DOHH2 (cell line): ENCODE data around the gene DNAH10.

Experiments used
- H3F3A ChIP-seq: fragments of 200-600 bp; sonication (generic), shearing (Covaris generic); 2 replicates; pipeline ENCODE4 v1.6.0; 2016; ENCODE audit warnings: antibody characterized with exemption, mild to moderate bottlenecking; ENCODE audit not compliant: control insufficient read depth, insufficient read depth
- H3K27ac ChIP-seq: fragments of 200-600 bp; sonication (generic); 2 replicates; pipeline ENCODE4 v1.5.1; 2014; ENCODE audit warnings: low read depth, mild to moderate bottlenecking, low read length, moderate library complexity
- H3K27me3 ChIP-seq: fragments of 200-600 bp; sonication (generic); 2 replicates; pipeline ENCODE4 v1.6.1; 2014; ENCODE audit warnings: mild to moderate bottlenecking, low read length, mixed read lengths; ENCODE audit not compliant: control insufficient read depth
- H3K36me3 ChIP-seq: fragments of 200-600 bp; sonication (generic); 2 replicates; pipeline ENCODE4 v1.6.1; 2014; ENCODE audit warnings: mild to moderate bottlenecking, low read length, moderate library complexity, mixed read lengths; ENCODE audit not compliant: control insufficient read depth
- H3K4me1 ChIP-seq: fragments of 200-600 bp; sonication (generic); 2 replicates; pipeline ENCODE4 v1.6.1; 2014; ENCODE audit warnings: mild to moderate bottlenecking, low read length, mixed read lengths; ENCODE audit not compliant: control insufficient read depth
- H3K4me2 ChIP-seq: fragments of 200-600 bp; sonication (generic); 2 replicates; pipeline ENCODE4 v1.6.0; 2014; ENCODE audit warnings: mild to moderate bottlenecking, low read length, moderate library complexity
- H3K4me3 ChIP-seq: fragments of 200-600 bp; sonication (generic); 2 replicates; pipeline ENCODE4 v1.5.1; 2014; ENCODE audit warnings: mild to moderate bottlenecking, low read length, mixed read lengths
- H3K79me2 ChIP-seq: fragments of 200-600 bp; sonication (generic); 2 replicates; pipeline ENCODE4 v1.6.1; 2014; ENCODE audit warnings: mild to moderate bottlenecking, low read length, mixed read lengths; ENCODE audit not compliant: control insufficient read depth
- H3K9me2 ChIP-seq: fragments of 200-600 bp; sonication (generic); replicated peaks from 2 replicates; pipeline ENCODE4 v1.6.1; 2014; ENCODE audit warnings: mild to moderate bottlenecking, low read length, mixed read lengths; ENCODE audit not compliant: control insufficient read depth
- H3K9me3 ChIP-seq: fragments of 200-600 bp; sonication (generic); 2 replicates; pipeline ENCODE4 v1.6.1; 2014; ENCODE audit warnings: antibody characterized with exemption, low read length, mixed read lengths; ENCODE audit not compliant: control insufficient read depth, insufficient read depth
- H4K20me1 ChIP-seq: fragments of 200-600 bp; sonication (generic); 2 replicates; pipeline ENCODE4 v1.6.0; 2014; ENCODE audit warnings: low read depth, mild to moderate bottlenecking, antibody characterized with exemption, low read length, moderate library complexity; ENCODE audit not compliant: control insufficient read depth, insufficient read depth
- CTCF ChIP-seq: fragments of 200-600 bp; sonication (generic); IDR thresholded peaks from one replicate; pipeline ENCODE4 v1.5.1; 2014; ENCODE audit warnings: antibody characterized with exemption, mild to moderate bottlenecking, low read depth, low read length; ENCODE audit not compliant: poor library complexity, severe bottlenecking
- EZH2phosphoT487 ChIP-seq: fragments of 200-600 bp; sonication (generic); IDR thresholded peaks from 2 replicates; pipeline ENCODE4 v1.6.1; 2017; ENCODE audit warnings: borderline replicate concordance, mild to moderate bottlenecking, antibody characterized with exemption, low read length, moderate library complexity, mixed read lengths

The DNAH10 gene

GRCh38 chr12:123934016-123934620 lies 172.0 kb downstream of the DNAH10 start:
- no peaks in the 10 kb centered on the region for H3K9me3 ChIP-seq
- peaks cover 12% of the 10 kb centered on the region for H3K27me3 ChIP-seq
- H3K27ac ChIP-seq: no peak overlapping the region
- no peak overlapping the region for H3K4me2 ChIP-seq
- no peaks in the 10 kb centered on the region for H3K9me2 ChIP-seq
- H3F3A ChIP-seq: no peaks in the 10 kb centered on the region
- H3K4me3 ChIP-seq: no peak overlapping the region
- H3K4me1 ChIP-seq: no peaks in the 10 kb centered on the region
- TF ChIP-seq EZH2phosphoT487 (no peak), CTCF (no peak)
- no peaks in the 10 kb centered on the region for H3K36me3 ChIP-seq
- H4K20me1 ChIP-seq: no peaks in the 10 kb centered on the region
- no peaks in the 10 kb centered on the region for H3K79me2 ChIP-seq

- no peak for TF ChIP-seq EZH2phosphoT487
- no peak for TF ChIP-seq CTCF
- H3K9me2 ChIP-seq: no peaks in the 10 kb centered on the region
- no peaks in the 10 kb centered on the region for H3K4me1 ChIP-seq
- no peak overlapping the region for H3K4me3 ChIP-seq
- H3K36me3 ChIP-seq: no peaks in the 10 kb centered on the region
- H3K27me3 ChIP-seq: peaks cover 12% of the 10 kb centered on the region
- no peaks in the 10 kb centered on the region for H4K20me1 ChIP-seq
- no peaks in the 10 kb centered on the region for H3F3A ChIP-seq
- no peak overlapping the region for H3K4me2 ChIP-seq
- H3K79me2 ChIP-seq: no peaks in the 10 kb centered on the region
- no peaks in the 10 kb centered on the region for H3K9me3 ChIP-seq
- no peak overlapping the region for H3K27ac ChIP-seq
Measured at GRCh38 chr12:123934829-123935228, 172.7 kb downstream of the DNAH10 start.

GRCh38 chr12:123935956-123936355 lies 173.9 kb downstream of the DNAH10 start:
- H3K9me2 ChIP-seq: no peaks in the 10 kb centered on the region
- no peaks in the 10 kb centered on the region for H3K36me3 ChIP-seq
- no peaks in the 10 kb centered on the region for H3K4me1 ChIP-seq

More at GRCh38 chr12:123935956-123936355, 173.9 kb downstream of the DNAH10 start:
- Histone ChIP-seq H3K79me2 (no peaks in the 10 kb centered on the region), H3K27me3 (peaks cover 12% of the 10 kb centered on the region), H4K20me1 (no peaks in the 10 kb centered on the region), H3K4me2 (no peak overlapping the region), H3F3A (no peaks in the 10 kb centered on the region), H3K9me3 (no peaks in the 10 kb centered on the region), H3K27ac (no peak overlapping the region), H3K4me3 (no peak overlapping the region)
- TF ChIP-seq EZH2phosphoT487: no peak
- no peak for TF ChIP-seq CTCF
